K562 (cell line): ENCODE data around the gene ARHGEF38. TPM values are rescaled to one million over a fixed set of nuclear protein-coding genes. Genes with fewer than 3 reads are reported as not detected.

ENCODE experiments used
- ATAC-seq: fragments of 200-7000 bp; cut with Tn5 transposase; 3 replicates; pipeline ENCODE4 v1.9.1; 2020; ENCODE audit warnings: moderate library complexity
- BruUV-seq: library from RNA; stranded (reverse); fragments of 400-500 nt; replicated peaks from 2 replicates; lab custom pipeline; 2021; lab: Mats Ljungman, UMichigan
- CTCF ChIA-PET: fragments of 300-600 bp; formaldehyde crosslinking; extraction: SDS; loops from one replicate; lab custom pipeline; 2021; ENCODE audit warnings: low intra/inter-chr PET ratio; lab: Yijun Ruan, JAX
- POLR2A ChIA-PET: fragments of 300-600, 350-650 bp; sonication (Branson Sonifier 250); formaldehyde crosslinking; extraction: SDS; loops from one replicate; lab custom pipeline; 2021; ENCODE audit warnings: antibody characterized with exemption, inconsistent platforms; lab: Yijun Ruan, JAX
- DNase-seq, 4 experiments: peaks; one replicate each; pipeline versions ENCODE4 v3.0.0 to v3.0.0-alpha.2; 2011 to 2018; ENCODE audit warnings: low spot score in 3 of 4, mixed read lengths in 3 of 4; ENCODE audit errors: extremely low read depth in 1 of 4
- FAIRE-seq: peaks from 2 replicates; lab custom pipeline; 2011; peaks lifted over from hg19 to GRCh38; lab: Jason Lieb, UNC
- H2AFZ ChIP-seq: 2 replicates; pipeline ENCODE4 v1.6.0; 2011; ENCODE audit warnings: low read depth, low read length, control low read depth, inconsistent platforms
- H3K27ac ChIP-seq: fragments of 200-600 bp; 3 replicates; pipeline ENCODE4 v1.8.0; 2011; ENCODE audit warnings: low read depth, mild to moderate bottlenecking, control low read depth, inconsistent platforms, low read length, moderate library complexity, mixed read lengths; ENCODE audit errors: extremely low read depth
- H3K27me3 ChIP-seq, 2 experiments: fragments of 300-600 bp in 1 of 2; 2 replicates in 1 of 2; 3 replicates in 1 of 2; pipeline versions ENCODE4 v1.6.0 to v1.8.0; 2011; ENCODE audit warnings: inconsistent platforms in 2 of 2, low read length in 2 of 2, mild to moderate bottlenecking in 1 of 2, mixed read lengths in 1 of 2, moderate library complexity in 1 of 2; ENCODE audit not compliant: control insufficient read depth in 2 of 2, insufficient read depth in 2 of 2
- H3K36me3 ChIP-seq: fragments of 300-600 bp; 3 replicates; pipeline ENCODE4 v1.8.0; 2011; ENCODE audit warnings: mild to moderate bottlenecking, low read length, inconsistent platforms; ENCODE audit not compliant: control insufficient read depth, insufficient read depth
- H3K4me1 ChIP-seq, 2 experiments: fragments of 200-600 bp in 1 of 2; replicated peaks in 1 of 2; 2 replicates in 1 of 2; 3 replicates in 1 of 2; pipeline versions ENCODE4 v1.5.1 to v1.8.0; 2011; ENCODE audit warnings: inconsistent platforms in 2 of 2, low read length in 2 of 2, mild to moderate bottlenecking in 1 of 2, mixed read lengths in 1 of 2, moderate library complexity in 1 of 2; ENCODE audit not compliant: control insufficient read depth in 2 of 2, insufficient read depth in 2 of 2
- H3K4me2 ChIP-seq: 2 replicates; pipeline ENCODE4 v1.6.1; 2011; ENCODE audit warnings: low read length, control low read depth, inconsistent platforms, mixed read lengths; ENCODE audit not compliant: insufficient read depth
- H3K4me3 ChIP-seq: fragments of 200-600 bp; sonication (generic), shearing (Covaris generic); 2 replicates; pipeline ENCODE4 v1.5.1; 2016; ENCODE audit warnings: control low read depth, inconsistent platforms
- H3K79me2 ChIP-seq: fragments of 200-600 bp; 3 replicates; pipeline ENCODE4 v1.8.0; 2011; ENCODE audit warnings: low read length, inconsistent platforms; ENCODE audit not compliant: control insufficient read depth, insufficient read depth
- H3K9ac ChIP-seq, 2 experiments: 2 replicates each; pipeline versions ENCODE4 v1.6.0 to v1.6.1; 2011; ENCODE audit warnings: low read depth in 2 of 2, low read length in 2 of 2, control low read depth in 1 of 2, inconsistent platforms in 1 of 2, mild to moderate bottlenecking in 1 of 2, mixed read lengths in 1 of 2; ENCODE audit not compliant: insufficient read depth in 1 of 2
- H3K9me1 ChIP-seq: one replicate; pipeline ENCODE4 v1.6.0; 2011; ENCODE audit warnings: inconsistent platforms, mild to moderate bottlenecking, low read length, moderate library complexity; ENCODE audit not compliant: control insufficient read depth, insufficient read depth
- H3K9me3 ChIP-seq: replicated peaks from 2 replicates; pipeline ENCODE4 v1.5.1; 2011; ENCODE audit warnings: low read depth, low read length, inconsistent platforms; ENCODE audit not compliant: control insufficient read depth, insufficient read depth
- H4K20me1 ChIP-seq: replicated peaks from 2 replicates; pipeline ENCODE4 v1.6.1; 2011; ENCODE audit warnings: low read length, inconsistent platforms, mixed read lengths; ENCODE audit not compliant: control insufficient read depth, insufficient read depth
- BACH1 ChIP-seq: fragments of 200-800 bp; sonication (Bioruptor generic); IDR thresholded peaks from 2 replicates; pipeline ENCODE4 v1.6.1; 2016; ENCODE audit warnings: missing genetic modification characterization, missing compliant biosample characterization
- GABPB2 ChIP-seq: fragments of 250-450 bp; sonication (Bioruptor Pico); conservative IDR thresholded peaks from 2 replicates; pipeline ENCODE4 v1.5.1; 2021; ENCODE audit warnings: mild to moderate bottlenecking
- IRF2 ChIP-seq: sonication (generic); formaldehyde crosslinking; IDR thresholded peaks from 2 replicates; pipeline ENCODE4 v1.8.1; 2022; ENCODE audit warnings: mild to moderate bottlenecking, missing genetic modification reagents
- IRF9 ChIP-seq: fragments of 450-650 bp; IDR thresholded peaks from 2 replicates; pipeline ENCODE4 v1.6.1; 2016; ENCODE audit warnings: missing biosample characterization, missing genetic modification characterization
- MAFF ChIP-seq: IDR thresholded peaks from 2 replicates; pipeline ENCODE4 v1.6.1; 2012; ENCODE audit warnings: low read length, improper control_type of control experiment
- NBN ChIP-seq: fragments of 450-650 bp; IDR thresholded peaks from 2 replicates; pipeline ENCODE4 v1.6.1; 2016; ENCODE audit warnings: low read depth, mild to moderate bottlenecking
- NFIC ChIP-seq: fragments of 450-650 bp; IDR thresholded peaks from 2 replicates; pipeline ENCODE4 v1.6.1; 2017; ENCODE audit warnings: mild to moderate bottlenecking, inconsistent platforms
- NFXL1 ChIP-seq: fragments of 450-650 bp; formaldehyde crosslinking; IDR thresholded peaks from 2 replicates; pipeline ENCODE4 v1.4.0; 2021; ENCODE audit warnings: mild to moderate bottlenecking
- XRCC5 ChIP-seq: fragments of 200-400 bp; formaldehyde crosslinking; IDR thresholded peaks from 2 replicates; pipeline ENCODE4 v1.6.1; 2017; ENCODE audit warnings: low read depth, mild to moderate bottlenecking, low read length
- ZNF584 ChIP-seq: fragments of 200-800 bp; sonication (Bioruptor generic); IDR thresholded peaks from 2 replicates; pipeline ENCODE4 v1.6.1; 2016; ENCODE audit warnings: low read depth, mild to moderate bottlenecking, missing genetic modification characterization, missing compliant biosample characterization
- WGBS: fragments of 100-300 bp; shearing (Covaris generic); methylation state at CpG from one replicate; pipeline ENCODE4 v1.1.6; 2016; ENCODE audit warnings: low coverage, mixed read lengths; ENCODE audit not compliant: insufficient coverage; ENCODE audit errors: missing lambda C conversion rate; 5-methylcytosine and 5-hydroxymethylcytosine counted together
- in situ Hi-C: fragments of 300-500 bp; cut with MboI; formaldehyde crosslinking; loops from 4 replicates; pipeline ENCODE4 v1.15.0; 2018; ENCODE audit warnings: inconsistent platforms, mixed read lengths
- intact Hi-C: fragments of 100-400 bp; cut with micrococcal nuclease; formaldehyde crosslinking; loops from 2 replicates; pipeline ENCODE4 v1.14.2; 2022
- polyA plus RNA-seq, 8 experiments: library from polyadenylated mRNA; depleted of rRNA in 4 of 8; stranded (reverse) in 5 of 8; unstranded in 3 of 8; fragments of >200 nt; fragmentation: Nextera tagmentation in 2 of 8; fragmentation: Illumina TruSeq in 1 of 8; extraction: Ambion mirVana in 2 of 8; extraction: Trizol in 1 of 8; gene quantifications; 2 replicates each; pipeline versions ENCODE4 v1.2.1 to v1.2.3, GENCODE V29; 2011 to 2014; ENCODE audit warnings: inconsistent platforms in 1 of 8, missing spikeins in 1 of 8
- total RNA-seq, 7 experiments: library from RNA; depleted of rRNA in 6 of 7; stranded (reverse); fragments of >200 nt in 6 of 7; fragmentation: Illumina TruSeq in 2 of 7; extraction: Trizol in 2 of 7; gene quantifications; 2 replicates each; pipeline versions ENCODE4 v1.2.1 to v1.2.3, GENCODE V29; 2011 to 2021; ENCODE audit warnings: low replicate concordance in 1 of 7
- TF ChIP-seq, protein P1 (sequence below), 2 experiments: fragments of 150-350 bp in 1 of 2; IDR thresholded peaks; 2 replicates each; pipeline ENCODE4 v1.6.1; 2012 to 2016; ENCODE audit warnings: low read depth in 2 of 2, low read length in 2 of 2, mild to moderate bottlenecking in 1 of 2, moderate library complexity in 1 of 2

ARHGEF38 gene
- total and polyA plus RNA-seq, 9 of the 15 experiments (the other 6 are each of a cell fraction or from before 2014, with no cell fraction given): 0.17 TPM; not detected in 8

GRCh38 chr4:105679186-105679585, 126.8 kb downstream of the ARHGEF38 start:
- H3K27me3 ChIP-seq: no peaks in the 10 kb centered on the region
- intact Hi-C loops (no loop called here), in situ Hi-C loops (no loop called here)
- H3K36me3 ChIP-seq: peaks cover 17% of the 10 kb centered on the region; the same call in 1 of the 3 replicates
- no peaks in the 10 kb centered on the region for H3K4me1 ChIP-seq
- no peak for TF ChIP-seq ZNF584 (CRISPR knock-in tag)
- TF ChIP-seq GABPB2 (CRISPR knock-in tag): no peak
- no peak for TF ChIP-seq IRF2 (CRISPR knock-in tag)
- TF ChIP-seq XRCC5: no peak
- TF ChIP-seq NFIC: no peak
- no peak for TF ChIP-seq IRF9 (tag)
- no peak for TF ChIP-seq MAFF
- no peak for TF ChIP-seq NBN
- TF ChIP-seq BACH1 (tag): no peak
- TF ChIP-seq, protein P1, sequence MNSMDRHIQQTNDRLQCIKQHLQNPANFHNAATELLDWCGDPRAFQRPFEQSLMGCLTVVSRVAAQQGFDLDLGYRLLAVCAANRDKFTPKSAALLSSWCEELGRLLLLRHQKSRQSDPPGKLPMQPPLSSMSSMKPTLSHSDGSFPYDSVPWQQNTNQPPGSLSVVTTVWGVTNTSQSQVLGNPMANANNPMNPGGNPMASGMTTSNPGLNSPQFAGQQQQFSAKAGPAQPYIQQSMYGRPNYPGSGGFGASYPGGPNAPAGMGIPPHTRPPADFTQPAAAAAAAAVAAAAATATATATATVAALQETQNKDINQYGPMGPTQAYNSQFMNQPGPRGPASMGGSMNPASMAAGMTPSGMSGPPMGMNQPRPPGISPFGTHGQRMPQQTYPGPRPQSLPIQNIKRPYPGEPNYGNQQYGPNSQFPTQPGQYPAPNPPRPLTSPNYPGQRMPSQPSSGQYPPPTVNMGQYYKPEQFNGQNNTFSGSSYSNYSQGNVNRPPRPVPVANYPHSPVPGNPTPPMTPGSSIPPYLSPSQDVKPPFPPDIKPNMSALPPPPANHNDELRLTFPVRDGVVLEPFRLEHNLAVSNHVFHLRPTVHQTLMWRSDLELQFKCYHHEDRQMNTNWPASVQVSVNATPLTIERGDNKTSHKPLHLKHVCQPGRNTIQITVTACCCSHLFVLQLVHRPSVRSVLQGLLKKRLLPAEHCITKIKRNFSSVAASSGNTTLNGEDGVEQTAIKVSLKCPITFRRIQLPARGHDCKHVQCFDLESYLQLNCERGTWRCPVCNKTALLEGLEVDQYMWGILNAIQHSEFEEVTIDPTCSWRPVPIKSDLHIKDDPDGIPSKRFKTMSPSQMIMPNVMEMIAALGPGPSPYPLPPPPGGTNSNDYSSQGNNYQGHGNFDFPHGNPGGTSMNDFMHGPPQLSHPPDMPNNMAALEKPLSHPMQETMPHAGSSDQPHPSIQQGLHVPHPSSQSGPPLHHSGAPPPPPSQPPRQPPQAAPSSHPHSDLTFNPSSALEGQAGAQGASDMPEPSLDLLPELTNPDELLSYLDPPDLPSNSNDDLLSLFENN (IDR thresholded peaks at IDR 0.05; ENCODE audit: low read depth in 2 of 2, low read length in 2 of 2): no peak
- no peak for TF ChIP-seq NFXL1 (CRISPR knock-in tag)
- BruUV-seq: no TSS peak
- no peak for ATAC-seq
- H3K4me2 ChIP-seq: no peak overlapping the region
- H3K9ac ChIP-seq: no peak overlapping the region
- DNase-seq: no peak
- FAIRE-seq: no peak
- POLR2A ChIA-PET: interaction anchor here (0.6 kb wide), 1 partner anchor 637 kb away, joined by 3 read pairs; the partner anchor contains the start of gene TBCK
- CTCF ChIA-PET: no interaction called here
- no peaks in the 10 kb centered on the region for H4K20me1 ChIP-seq
- no peak overlapping the region for H2AFZ ChIP-seq
- H3K9me1 ChIP-seq: no peaks in the 10 kb centered on the region
- H3K4me3 ChIP-seq: no peak overlapping the region
- no peaks in the 10 kb centered on the region for H3K9me3 ChIP-seq
- H3K27ac ChIP-seq: no peak overlapping the region
- WGBS: 31% methylated on average over 2 of the region's 2 CpGs
- H3K79me2 ChIP-seq: no peaks in the 10 kb centered on the region
